Kidney (tissue), 14 donors: ENCODE data around the gene HDHD5. TPM values are rescaled to one million over a fixed set of nuclear protein-coding genes. Genes with fewer than 3 reads are reported as not detected.

ENCODE experiments used
- DNase-seq, 5 donors: peaks; one replicate each; pipeline ENCODE4 v3.0.0-alpha.2; 2013 to 2020
- FAIRE-seq: peaks from 2 replicates; lab custom pipeline; 2012; peaks lifted over from hg19 to GRCh38; lab: Jason Lieb, UNC
- H3K27ac ChIP-seq, 2 donors: one replicate each; pipeline ENCODE4 v1.7.0; 2013; ENCODE audit warnings: low read depth in 2 of 2, low read length in 2 of 2, inconsistent platforms in 1 of 2
- H3K27me3 ChIP-seq: one replicate; pipeline ENCODE4 v1.7.1; 2013; ENCODE audit warnings: low read length, inconsistent platforms; ENCODE audit not compliant: control insufficient read depth, insufficient read depth
- H3K36me3 ChIP-seq, 3 donors: one replicate each; pipeline versions ENCODE4 v1.7.0 to v1.7.1; 2013; ENCODE audit warnings: low read length in 3 of 3, control low read depth in 1 of 3, inconsistent platforms in 1 of 3; ENCODE audit not compliant: insufficient read depth in 3 of 3, control insufficient read depth in 2 of 3
- H3K4me1 ChIP-seq, 3 donors: one replicate each; pipeline versions ENCODE4 v1.7.0 to v1.7.1; 2013; ENCODE audit warnings: low read length in 3 of 3, inconsistent platforms in 1 of 3, low read depth in 1 of 3; ENCODE audit not compliant: control insufficient read depth in 2 of 3, insufficient read depth in 2 of 3
- H3K4me3 ChIP-seq, 3 donors: one replicate each; pipeline versions ENCODE4 v1.7.0 to v1.8.1; 2013; ENCODE audit warnings: low read length in 3 of 3, control low read depth in 1 of 3, inconsistent platforms in 1 of 3
- H3K9ac ChIP-seq, 3 donors: one replicate each; pipeline versions ENCODE4 v1.7.0 to v1.7.1; 2013; ENCODE audit warnings: low read length in 3 of 3, control low read depth in 1 of 3, inconsistent platforms in 1 of 3
- H3K9me3 ChIP-seq, 3 donors: one replicate each; pipeline versions ENCODE4 v1.7.0 to v1.7.1; 2013; ENCODE audit warnings: low read length in 3 of 3, control low read depth in 1 of 3, inconsistent platforms in 1 of 3; ENCODE audit not compliant: control insufficient read depth in 2 of 3, insufficient read depth in 1 of 3
- intact Hi-C: fragments of 100-400 bp; cut with DNase I; formaldehyde crosslinking; loops from one replicate; pipeline ENCODE4 v1.11.1; 2022
- polyA plus RNA-seq: library from polyadenylated mRNA; stranded (reverse); fragments of 350-450 nt; fragmentation: Illumina TruSeq; extraction: RNeasy Lipid Tissue Mini Kit (QIAGEN cat#74804); gene quantifications from one replicate; pipeline ENCODE4 v1.2.3, GENCODE V29; 2014; ENCODE audit warnings: low read depth, low replicate concordance; ENCODE audit not compliant: insufficient read depth
- total RNA-seq: library from RNA; stranded (reverse); fragmentation: NEBNext Ultra II Directional; extraction: Animal tissue kit (Norgen Biotek cat#: 25700); gene quantifications from one replicate; pipeline ENCODE4 v1.2.1, GENCODE V29; 2021
- TF ChIP-seq, protein P1 (sequence below): IDR thresholded peaks from 3 replicates; pipeline ENCODE4 v1.5.1; 2012; ENCODE audit warnings: mild to moderate bottlenecking, moderate library complexity, borderline replicate concordance; ENCODE audit not compliant: insufficient read depth; ENCODE audit errors: extremely low read depth
- donor health status: control.
- donor health status: control.
- donor health status: control.
- donor health status: control.
- donor health status: control.
- donor health status: DM: yes; HTN: yes; CAD: no.
- donor health status: Normal renal cell carcinoma (clear cell type).

The HDHD5 gene
- total and polyA plus RNA-seq, 2 donors from 2014 or later: 27.5 to 39.8 TPM

DNA sequence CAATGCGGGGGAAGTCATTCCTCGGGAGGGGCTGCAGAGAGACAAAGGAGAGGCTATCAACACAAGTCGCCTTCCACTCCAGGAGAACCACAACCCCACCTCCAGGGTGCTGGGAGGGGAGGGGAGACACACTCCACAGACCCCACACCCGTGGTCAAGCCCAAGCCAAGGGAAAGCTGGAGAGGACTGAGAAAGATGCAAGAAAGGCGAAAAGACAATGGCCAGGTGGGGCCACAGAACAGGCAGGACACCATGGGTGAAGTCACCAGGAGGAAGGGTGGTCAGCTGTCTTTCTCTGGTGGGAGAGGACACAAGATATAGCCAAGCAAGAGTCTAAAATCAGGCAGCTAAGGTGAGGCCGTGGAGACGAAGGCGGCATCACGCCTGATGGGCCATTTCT is 16.0 kb downstream of the HDHD5 start:
- TF ChIP-seq, protein P1, sequence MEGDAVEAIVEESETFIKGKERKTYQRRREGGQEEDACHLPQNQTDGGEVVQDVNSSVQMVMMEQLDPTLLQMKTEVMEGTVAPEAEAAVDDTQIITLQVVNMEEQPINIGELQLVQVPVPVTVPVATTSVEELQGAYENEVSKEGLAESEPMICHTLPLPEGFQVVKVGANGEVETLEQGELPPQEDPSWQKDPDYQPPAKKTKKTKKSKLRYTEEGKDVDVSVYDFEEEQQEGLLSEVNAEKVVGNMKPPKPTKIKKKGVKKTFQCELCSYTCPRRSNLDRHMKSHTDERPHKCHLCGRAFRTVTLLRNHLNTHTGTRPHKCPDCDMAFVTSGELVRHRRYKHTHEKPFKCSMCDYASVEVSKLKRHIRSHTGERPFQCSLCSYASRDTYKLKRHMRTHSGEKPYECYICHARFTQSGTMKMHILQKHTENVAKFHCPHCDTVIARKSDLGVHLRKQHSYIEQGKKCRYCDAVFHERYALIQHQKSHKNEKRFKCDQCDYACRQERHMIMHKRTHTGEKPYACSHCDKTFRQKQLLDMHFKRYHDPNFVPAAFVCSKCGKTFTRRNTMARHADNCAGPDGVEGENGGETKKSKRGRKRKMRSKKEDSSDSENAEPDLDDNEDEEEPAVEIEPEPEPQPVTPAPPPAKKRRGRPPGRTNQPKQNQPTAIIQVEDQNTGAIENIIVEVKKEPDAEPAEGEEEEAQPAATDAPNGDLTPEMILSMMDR: no peak
- no peaks in the 10 kb centered on the region for H3K9me3 ChIP-seq
- no peak for DNase-seq
- H3K27me3 ChIP-seq: no peaks in the 10 kb centered on the region
- no peak overlapping the region for H3K4me3 ChIP-seq
- intact Hi-C loops: no loop called here
- peaks cover 3 to 28% (median 20%) of the 10 kb centered on the region in 3 donors for H3K36me3 ChIP-seq
- H3K27ac ChIP-seq: no peak overlapping the region
- H3K9ac ChIP-seq: no peak overlapping the region
- H3K4me1 ChIP-seq: no peaks in the 10 kb centered on the region
- no peak for FAIRE-seq

DNA sequence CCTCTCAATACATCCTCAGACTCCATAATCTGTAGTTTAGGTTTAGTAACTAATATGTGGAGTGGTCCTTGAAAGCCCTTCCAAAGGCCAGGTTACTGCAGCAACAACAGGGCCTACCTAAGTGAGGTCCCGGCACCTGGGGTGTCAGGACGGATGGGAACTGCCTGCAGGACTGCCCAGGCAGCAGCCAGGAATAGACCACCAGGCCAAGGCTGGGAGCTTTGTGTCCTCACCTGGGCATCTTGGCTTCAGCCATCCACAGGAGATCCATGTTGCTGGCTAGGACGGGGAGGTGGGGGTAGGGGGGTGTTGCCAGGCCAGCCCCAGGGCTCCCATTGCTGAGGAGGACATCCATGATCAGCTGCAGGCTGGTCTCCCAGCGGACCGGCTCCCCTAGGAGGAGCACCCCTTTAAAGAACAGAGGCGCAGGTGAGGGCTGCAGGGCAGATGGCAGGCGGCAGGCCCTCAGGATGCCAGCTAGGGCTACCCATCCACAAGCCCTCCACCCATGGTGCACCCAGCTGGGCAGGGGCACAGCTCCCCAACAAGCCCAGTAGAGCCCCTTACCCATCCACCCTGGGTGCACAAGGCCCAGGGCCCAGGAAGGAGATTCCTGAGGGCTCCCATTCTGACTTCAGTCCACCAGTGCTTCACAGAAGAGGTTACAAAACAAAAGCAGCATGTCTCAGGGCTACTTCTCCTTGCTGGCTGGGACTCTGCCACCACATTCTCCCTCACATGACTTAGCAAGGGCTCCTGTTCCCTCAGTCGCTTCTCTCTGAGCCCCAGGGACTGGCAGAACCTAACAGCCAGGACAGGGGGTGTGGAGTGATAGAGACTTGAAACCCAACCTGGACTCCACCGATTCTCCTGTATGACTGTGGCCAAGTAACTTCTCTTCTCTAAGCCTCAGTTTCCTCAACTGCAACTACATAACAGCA is 18.0 kb downstream of the HDHD5 start:
- TF ChIP-seq, protein P1: no peak
- intact Hi-C loops: no loop called here
- H3K9ac ChIP-seq: no peak overlapping the region
- no peaks in the 10 kb centered on the region for H3K4me1 ChIP-seq
- no peak overlapping the region for H3K27ac ChIP-seq
- FAIRE-seq (no peak), DNase-seq (no peak)
- H3K9me3 ChIP-seq: no peaks in the 10 kb centered on the region
- H3K27me3 ChIP-seq: no peaks in the 10 kb centered on the region
- H3K36me3 ChIP-seq: peaks cover 3 to 35% (median 17%) of the 10 kb centered on the region in 3 donors
- no peak overlapping the region for H3K4me3 ChIP-seq

DNA sequence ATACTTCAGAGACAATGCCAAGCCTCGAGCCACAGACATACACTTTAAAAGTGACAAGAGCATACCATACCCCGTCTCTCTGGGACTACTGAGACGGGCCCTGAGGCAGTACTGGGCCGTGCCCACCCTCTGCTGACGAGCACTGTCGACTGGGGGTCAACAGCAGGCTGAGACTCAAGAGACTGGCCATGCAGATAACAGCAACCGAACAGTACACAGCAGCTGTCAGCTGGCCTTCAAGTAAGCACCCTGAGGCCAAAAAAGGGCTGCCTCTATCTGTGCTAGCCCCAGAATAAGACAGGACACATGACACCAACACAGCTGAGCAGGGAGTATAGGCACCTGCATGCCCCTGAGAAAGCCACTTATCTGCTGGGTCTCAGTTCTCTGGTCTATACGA is 19.1 kb downstream of the HDHD5 start:
- H3K9ac ChIP-seq: no peak overlapping the region
- H3K4me1 ChIP-seq: no peaks in the 10 kb centered on the region
- no peak for DNase-seq
- intact Hi-C loops: no loop called here
- TF ChIP-seq, protein P1: no peak
- no peaks in the 10 kb centered on the region for H3K9me3 ChIP-seq
- peaks cover 3 to 33% (median 17%) of the 10 kb centered on the region in 3 donors for H3K36me3 ChIP-seq
- H3K27ac ChIP-seq: no peak overlapping the region
- H3K4me3 ChIP-seq: no peak overlapping the region
- FAIRE-seq: no peak
- no peaks in the 10 kb centered on the region for H3K27me3 ChIP-seq
